HCT116 (cell line): ENCODE data around the gene GBGT1. TPM values are rescaled to one million over a fixed set of nuclear protein-coding genes. Genes with fewer than 3 reads are reported as not detected.

Experiments used
- ATAC-seq: fragments of 200-7000 bp; cut with Tn5 transposase; 2 replicates; pipeline ENCODE4 v1.9.1; 2020; ENCODE audit warnings: mild to moderate bottlenecking, moderate library complexity
- BruUV-seq: library from RNA; stranded (reverse); fragments of 400-500 nt; replicated peaks from 2 replicates; lab custom pipeline; 2021; lab: Mats Ljungman, UMichigan
- CTCF ChIA-PET: fragments of 300-600 bp; sonication (Branson Sonifier 250); formaldehyde crosslinking; loops from one replicate; lab custom pipeline; 2021; ENCODE audit warnings: antibody characterized with exemption; lab: Charles Lee
- POLR2A ChIA-PET: fragments of 300-600, 350-600 bp; sonication (Branson Sonifier 250); formaldehyde crosslinking; loops from one replicate; lab custom pipeline; 2021; ENCODE audit warnings: antibody characterized with exemption; lab: Charles Lee
- RAD21 ChIA-PET, 2 experiments: fragments of 300-600 bp; sonication (Branson Sonifier 250); formaldehyde crosslinking; loops; one replicate each; lab custom pipeline; 2023; ENCODE audit warnings: low total read pairs in 2 of 2; ENCODE audit not compliant: uncharacterized antibody in 2 of 2, unreplicated experiment in 2 of 2, low non-redundant PET in 1 of 2; lab: Charles Lee
- DNase-seq: peaks from one replicate; pipeline ENCODE4 v3.0.0-alpha.2; 2010; ENCODE audit warnings: low read depth, low spot score
- H2AFZ ChIP-seq: fragments of 200-600 bp; shearing (Covaris generic), sonication (generic); 2 replicates; pipeline ENCODE4 v1.6.1; 2017; ENCODE audit warnings: low read depth, mixed run types, mixed read lengths, antibody characterized with exemption, low read length; ENCODE audit not compliant: poor library complexity, severe bottlenecking
- H3K27ac ChIP-seq: 2 replicates; pipeline ENCODE4 v1.5.1; 2012; ENCODE audit warnings: low read depth, low read length
- H3K27me3 ChIP-seq: fragments of 200-600 bp; sonication (generic); 2 replicates; pipeline ENCODE4 v1.6.1; 2016; ENCODE audit warnings: mixed run types, low read length, mixed read lengths; ENCODE audit not compliant: insufficient read depth
- H3K36me3 ChIP-seq, 2 experiments: fragments of 200-500 bp in 1 of 2; fragments of 200-600 bp in 1 of 2; sonication (Bioruptor generic) in 1 of 2; sonication (generic) in 1 of 2; 2 replicates each; pipeline versions ENCODE4 v1.5.1 to v1.6.1; 2014 to 2016; ENCODE audit warnings: low read length in 2 of 2, inconsistent platforms in 1 of 2, mixed read lengths in 1 of 2, mixed run types in 1 of 2; ENCODE audit not compliant: insufficient read depth in 2 of 2, control insufficient read depth in 1 of 2
- H3K4me1 ChIP-seq, 2 experiments: fragments of 200-600 bp in 1 of 2; sonication (generic) in 1 of 2; 2 replicates each; pipeline versions ENCODE4 v1.5.1 to v1.6.1; 2012 to 2017; ENCODE audit warnings: low read length in 2 of 2, inconsistent platforms in 1 of 2, mild to moderate bottlenecking in 1 of 2, mixed read lengths in 1 of 2, mixed run types in 1 of 2, moderate library complexity in 1 of 2; ENCODE audit not compliant: insufficient read depth in 2 of 2, control insufficient read depth in 1 of 2
- H3K4me2 ChIP-seq: fragments of 200-600 bp; sonication (generic); 2 replicates; pipeline ENCODE4 v1.6.1; 2017; ENCODE audit warnings: mixed run types, low read length, mixed read lengths
- H3K4me3 ChIP-seq, 2 experiments: fragments of 200-600 bp in 1 of 2; sonication (generic) in 1 of 2; replicated peaks in 1 of 2; 2 replicates each; pipeline ENCODE4 v1.5.1; 2011 to 2016; ENCODE audit warnings: low read length in 2 of 2, control low read depth in 1 of 2, low read depth in 1 of 2, mild to moderate bottlenecking in 1 of 2, mixed read lengths in 1 of 2, mixed run types in 1 of 2
- H3K79me2 ChIP-seq: fragments of 200-600 bp; sonication (generic); 2 replicates; pipeline ENCODE4 v1.6.1; 2017; ENCODE audit warnings: mild to moderate bottlenecking, mixed run types, low read length, moderate library complexity, mixed read lengths; ENCODE audit not compliant: insufficient read depth
- H3K9ac ChIP-seq: fragments of 200-600 bp; sonication (generic); 2 replicates; pipeline ENCODE4 v1.6.1; 2016; ENCODE audit warnings: low read length, mixed read lengths
- H3K9me2 ChIP-seq: fragments of 200-600 bp; sonication (generic), shearing (Covaris generic); 2 replicates; pipeline ENCODE4 v1.6.1; 2017; ENCODE audit warnings: mixed run types, mild to moderate bottlenecking, moderate library complexity; ENCODE audit not compliant: insufficient read depth
- H3K9me3 ChIP-seq, 2 experiments: fragments of 200-500 bp in 1 of 2; fragments of 200-600 bp in 1 of 2; sonication (Bioruptor generic) in 1 of 2; sonication (generic) in 1 of 2; 2 replicates each; pipeline ENCODE4 v1.6.1; 2014 to 2017; ENCODE audit warnings: low read length in 2 of 2, mixed read lengths in 2 of 2, inconsistent platforms in 1 of 2, low read depth in 1 of 2, mild to moderate bottlenecking in 1 of 2, mixed run types in 1 of 2, moderate library complexity in 1 of 2; ENCODE audit not compliant: control insufficient read depth in 1 of 2, insufficient read depth in 1 of 2
- H4K20me1 ChIP-seq: fragments of 200-600 bp; sonication (generic), shearing (Covaris generic); 2 replicates; pipeline ENCODE4 v1.6.1; 2017; ENCODE audit warnings: mixed run types, mild to moderate bottlenecking, moderate library complexity; ENCODE audit not compliant: insufficient read depth
- CBX3 ChIP-seq: IDR thresholded peaks from 2 replicates; pipeline ENCODE4 v1.6.1; 2012; ENCODE audit warnings: low read depth
- CEBPB ChIP-seq: IDR thresholded peaks from 2 replicates; pipeline ENCODE4 v1.6.1; 2012; ENCODE audit warnings: low read depth
- EGR1 ChIP-seq: IDR thresholded peaks from 2 replicates; pipeline ENCODE4 v1.6.1; 2012; ENCODE audit warnings: low read depth
- ELF1 ChIP-seq: IDR thresholded peaks from 2 replicates; pipeline ENCODE4 v1.6.1; 2012; ENCODE audit warnings: low read depth, borderline replicate concordance
- EZH2phosphoT487 ChIP-seq: fragments of 200-600 bp; IDR thresholded peaks from 2 replicates; pipeline ENCODE4 v1.6.1; 2018; ENCODE audit warnings: antibody characterized with exemption, borderline replicate concordance
- FOSL1 ChIP-seq: IDR thresholded peaks from 2 replicates; pipeline ENCODE4 v1.6.1; 2012; ENCODE audit warnings: low read depth
- RAD21 ChIP-seq: IDR thresholded peaks from 2 replicates; pipeline ENCODE4 v1.6.1; 2012; ENCODE audit warnings: low read depth, mild to moderate bottlenecking
- SP1 ChIP-seq: IDR thresholded peaks from 2 replicates; pipeline ENCODE4 v1.6.1; 2012; ENCODE audit warnings: low read depth
- ZBTB33 ChIP-seq: IDR thresholded peaks from 2 replicates; pipeline ENCODE4 v1.6.1; 2011; ENCODE audit warnings: mild to moderate bottlenecking, low read length, moderate library complexity; ENCODE audit not compliant: insufficient replicate concordance; ENCODE audit errors: extremely low read depth
- ZNF274 ChIP-seq: fragments of 200-500 bp; sonication (Bioruptor generic); IDR thresholded peaks from 2 replicates; pipeline ENCODE4 v1.6.1; 2014; ENCODE audit warnings: mild to moderate bottlenecking, low read depth, low read length, inconsistent platforms
- intact Hi-C: fragments of 100-400 bp; cut with micrococcal nuclease; formaldehyde crosslinking; loops from 2 replicates; pipeline ENCODE4 v1.10.0; 2022
- total RNA-seq: library from RNA; stranded (reverse); gene quantifications from one replicate; pipeline ENCODE4 v1.2.1, GENCODE V29; 2021; ENCODE audit not compliant: unreplicated experiment
- TF ChIP-seq, protein P1 (sequence below): IDR thresholded peaks from 2 replicates; pipeline ENCODE4 v1.6.1; 2012
- TF ChIP-seq, protein P2 (sequence below), 3 experiments: fragments of 200-600 bp in 1 of 3; sonication (generic) in 1 of 3; IDR thresholded peaks in 2 of 3; conservative IDR thresholded peaks in 1 of 3; 2 replicates each; pipeline ENCODE4 v1.5.1; 2012 to 2017; ENCODE audit warnings: low read depth in 2 of 3, low read length in 2 of 3, antibody characterized with exemption in 1 of 3, borderline replicate concordance in 1 of 3, control low read depth in 1 of 3, mild to moderate bottlenecking in 1 of 3, mixed read lengths in 1 of 3, mixed run types in 1 of 3, moderate library complexity in 1 of 3; ENCODE audit not compliant: insufficient read depth in 1 of 3
- TF ChIP-seq, protein P3 (sequence below): IDR thresholded peaks from 2 replicates; pipeline ENCODE4 v1.6.1; 2012

GBGT1 gene
- total RNA-seq, 1 experiment from 2014 or later: 0.34 TPM

DNA sequence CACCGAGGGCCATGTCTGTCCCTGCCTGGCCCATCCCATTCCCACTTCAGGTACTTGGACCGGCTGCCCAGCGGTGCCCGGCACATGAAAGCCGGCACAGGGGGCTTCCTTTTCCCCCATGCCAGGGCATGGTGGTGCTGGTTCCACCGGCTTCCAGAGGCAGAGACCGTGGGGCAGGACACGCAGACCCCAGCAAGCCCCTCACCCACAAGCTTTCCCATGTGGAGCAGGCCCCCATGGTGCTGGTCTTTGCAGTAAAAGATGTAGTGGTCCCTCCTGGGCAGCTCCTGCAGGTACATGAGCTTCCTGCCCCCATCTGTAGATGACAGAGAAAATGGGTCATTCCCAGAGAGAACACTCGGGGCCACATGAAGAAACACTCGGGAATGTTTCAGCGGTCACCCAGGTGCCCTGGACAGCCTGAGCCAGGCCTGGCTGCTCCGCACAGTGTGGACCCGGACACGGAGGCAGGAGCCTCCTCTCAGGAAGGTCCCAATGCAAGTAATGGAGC, 43.4 kb upstream of the GBGT1 start:
- Histone ChIP-seq H3K9me3 (no peaks in the 10 kb centered on the region; a peak in 1 of 4 replicates), H3K36me3 (no peaks in the 10 kb centered on the region), H3K4me3 (no peak overlapping the region), H2AFZ (no peak overlapping the region), H3K27me3 (no peaks in the 10 kb centered on the region), H3K9me2 (no peaks in the 10 kb centered on the region), H3K27ac (no peak overlapping the region), H3K9ac (no peak overlapping the region), H3K79me2 (no peaks in the 10 kb centered on the region), H3K4me2 (no peak overlapping the region), H4K20me1 (no peaks in the 10 kb centered on the region), H3K4me1 (peaks cover 0 to 13% of the 10 kb centered on the region in 2 experiments; a peak in 1 of 4 replicates)
- intact Hi-C loops: no loop called here
- ChIA-PET CTCF (no interaction called here), POLR2A (no interaction called here), RAD21 (no interaction called here)
- no peak for DNase-seq
- no peak for ATAC-seq
- no TSS peak for BruUV-seq
- no peak for TF ChIP-seq ZNF274
- TF ChIP-seq, protein P1, sequence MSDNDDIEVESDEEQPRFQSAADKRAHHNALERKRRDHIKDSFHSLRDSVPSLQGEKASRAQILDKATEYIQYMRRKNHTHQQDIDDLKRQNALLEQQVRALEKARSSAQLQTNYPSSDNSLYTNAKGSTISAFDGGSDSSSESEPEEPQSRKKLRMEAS: no peak
- TF ChIP-seq, protein P2, sequence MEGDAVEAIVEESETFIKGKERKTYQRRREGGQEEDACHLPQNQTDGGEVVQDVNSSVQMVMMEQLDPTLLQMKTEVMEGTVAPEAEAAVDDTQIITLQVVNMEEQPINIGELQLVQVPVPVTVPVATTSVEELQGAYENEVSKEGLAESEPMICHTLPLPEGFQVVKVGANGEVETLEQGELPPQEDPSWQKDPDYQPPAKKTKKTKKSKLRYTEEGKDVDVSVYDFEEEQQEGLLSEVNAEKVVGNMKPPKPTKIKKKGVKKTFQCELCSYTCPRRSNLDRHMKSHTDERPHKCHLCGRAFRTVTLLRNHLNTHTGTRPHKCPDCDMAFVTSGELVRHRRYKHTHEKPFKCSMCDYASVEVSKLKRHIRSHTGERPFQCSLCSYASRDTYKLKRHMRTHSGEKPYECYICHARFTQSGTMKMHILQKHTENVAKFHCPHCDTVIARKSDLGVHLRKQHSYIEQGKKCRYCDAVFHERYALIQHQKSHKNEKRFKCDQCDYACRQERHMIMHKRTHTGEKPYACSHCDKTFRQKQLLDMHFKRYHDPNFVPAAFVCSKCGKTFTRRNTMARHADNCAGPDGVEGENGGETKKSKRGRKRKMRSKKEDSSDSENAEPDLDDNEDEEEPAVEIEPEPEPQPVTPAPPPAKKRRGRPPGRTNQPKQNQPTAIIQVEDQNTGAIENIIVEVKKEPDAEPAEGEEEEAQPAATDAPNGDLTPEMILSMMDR (IDR thresholded peaks at IDR 0.05 in 2 of 3, conservative IDR thresholded peaks at IDR 0.05 in 1 of 3; ENCODE audit: borderline replicate concordance in 1 of 3, insufficient read depth in 1 of 3, low read depth in 2 of 3, low read length in 2 of 3): no peak
- no peak for TF ChIP-seq CBX3
- TF ChIP-seq SP1: no peak
- no peak for TF ChIP-seq CEBPB
- no peak for TF ChIP-seq FOSL1
- TF ChIP-seq, protein P3, sequence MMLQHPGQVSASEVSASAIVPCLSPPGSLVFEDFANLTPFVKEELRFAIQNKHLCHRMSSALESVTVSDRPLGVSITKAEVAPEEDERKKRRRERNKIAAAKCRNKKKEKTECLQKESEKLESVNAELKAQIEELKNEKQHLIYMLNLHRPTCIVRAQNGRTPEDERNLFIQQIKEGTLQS: no peak
- no peak for TF ChIP-seq EZH2phosphoT487
- no peak for TF ChIP-seq EGR1
- TF ChIP-seq RAD21: no peak
- TF ChIP-seq ZBTB33: no peak
- TF ChIP-seq ELF1: no peak
- TF ChIP-seq, all 23 proteins: peak for 0
